Parathyroid adenoma (tissue), 2 donors: ENCODE data around the gene NHLH1.

Experiments
- H2AFZ ChIP-seq: fragments of 300-600 bp; sonication (generic); one replicate; pipeline ENCODE4 v1.7.0; 2017; ENCODE audit warnings: antibody characterized with exemption, mild to moderate bottlenecking
- H3K27ac ChIP-seq: fragments of 300-600 bp; sonication (generic); one replicate; pipeline ENCODE4 v1.7.0; 2017
- H3K27me3 ChIP-seq: fragments of 300-600 bp; sonication (generic); one replicate; pipeline ENCODE4 v1.7.0; 2017; ENCODE audit warnings: low read length; ENCODE audit not compliant: control insufficient read depth, insufficient read depth
- H3K36me3 ChIP-seq: fragments of 300-600 bp; sonication (generic); one replicate; pipeline ENCODE4 v1.7.0; 2017; ENCODE audit warnings: low read length; ENCODE audit not compliant: control insufficient read depth, insufficient read depth
- H3K4me1 ChIP-seq: fragments of 300-600 bp; sonication (generic); one replicate; pipeline ENCODE4 v1.7.0; 2017; ENCODE audit warnings: control low read depth
- H3K4me2 ChIP-seq: fragments of 300-600 bp; sonication (generic); one replicate; pipeline ENCODE4 v1.7.0; 2017; ENCODE audit warnings: low read length
- H3K4me3 ChIP-seq: fragments of 300-600 bp; sonication (generic); one replicate; pipeline ENCODE4 v1.7.0; 2017; ENCODE audit warnings: low read depth, low read length
- H3K79me2 ChIP-seq: fragments of 300-600 bp; sonication (generic); one replicate; pipeline ENCODE4 v1.7.0; 2017; ENCODE audit warnings: control low read depth
- H3K9ac ChIP-seq: fragments of 300-600 bp; sonication (generic); one replicate; pipeline ENCODE4 v1.7.0; 2017; ENCODE audit warnings: mild to moderate bottlenecking
- H3K9me3 ChIP-seq: fragments of 300-600 bp; sonication (generic); one replicate; pipeline ENCODE4 v1.7.0; 2017; ENCODE audit warnings: low read length; ENCODE audit not compliant: control insufficient read depth
- CTCF ChIP-seq: fragments of 300-600 bp; sonication (generic); IDR thresholded peaks from one replicate; pipeline ENCODE4 v1.7.0; 2017; ENCODE audit warnings: antibody characterized with exemption, mild to moderate bottlenecking
- donor health status: primary hyperparathyroidism.

The NHLH1 gene

GRCh38 chr1:160360227-160360695 is 6.6 kb upstream of the NHLH1 start:
- Histone ChIP-seq H3K9me3 (no peaks in the 10 kb centered on the region), H3K79me2 (no peaks in the 10 kb centered on the region), H3K4me2 (no peak overlapping the region), H3K4me1 (no peaks in the 10 kb centered on the region), H2AFZ (no peak overlapping the region), H3K9ac (no peak overlapping the region), H3K36me3 (no peaks in the 10 kb centered on the region), H3K4me3 (no peak overlapping the region), H3K27ac (no peak overlapping the region), H3K27me3 (no peaks in the 10 kb centered on the region)
- no peak for TF ChIP-seq CTCF

- Histone ChIP-seq H3K27me3 (no peaks in the 10 kb centered on the region), H3K4me3 (no peak overlapping the region), H3K4me1 (no peaks in the 10 kb centered on the region), H3K27ac (no peak overlapping the region), H3K4me2 (no peak overlapping the region), H3K79me2 (no peaks in the 10 kb centered on the region), H3K9ac (no peak overlapping the region), H2AFZ (no peak overlapping the region), H3K36me3 (no peaks in the 10 kb centered on the region), H3K9me3 (no peaks in the 10 kb centered on the region)
- no peak for TF ChIP-seq CTCF
Observed at GRCh38 chr1:160361199-160361598, 5.7 kb upstream of the NHLH1 start.

GRCh38 chr1:160361814-160362167 is 5.1 kb upstream of the NHLH1 start:
- H3K9ac ChIP-seq = no peak overlapping the region
- TF ChIP-seq CTCF = no peak

GRCh38 chr1:160362168-160362957 is 4.5 kb upstream of the NHLH1 start:
- Histone ChIP-seq H3K9me3 (no peaks in the 10 kb centered on the region), H3K4me2 (no peak overlapping the region), H3K4me1 (no peaks in the 10 kb centered on the region), H3K36me3 (no peaks in the 10 kb centered on the region), H3K9ac (no peak overlapping the region), H3K4me3 (no peak overlapping the region), H3K27me3 (no peaks in the 10 kb centered on the region), H3K79me2 (no peaks in the 10 kb centered on the region), H3K27ac (no peak overlapping the region), H2AFZ (no peak overlapping the region)
- no peak for TF ChIP-seq CTCF

More at GRCh38 chr1:160361814-160362167, 5.1 kb upstream of the NHLH1 start:
- H3K27me3 ChIP-seq = no peaks in the 10 kb centered on the region
- no peaks in the 10 kb centered on the region for H3K4me1 ChIP-seq
- no peak overlapping the region for H3K27ac ChIP-seq
- no peaks in the 10 kb centered on the region for H3K79me2 ChIP-seq
- H2AFZ ChIP-seq = no peak overlapping the region
- H3K36me3 ChIP-seq = no peaks in the 10 kb centered on the region
- H3K4me3 ChIP-seq = no peak overlapping the region
- no peaks in the 10 kb centered on the region for H3K9me3 ChIP-seq
- H3K4me2 ChIP-seq = no peak overlapping the region

- no peak for TF ChIP-seq CTCF
- Histone ChIP-seq H3K27ac (no peak overlapping the region), H3K4me3 (no peak overlapping the region), H3K4me2 (no peak overlapping the region), H3K27me3 (no peaks in the 10 kb centered on the region), H3K79me2 (no peaks in the 10 kb centered on the region), H3K4me1 (no peaks in the 10 kb centered on the region), H2AFZ (no peak overlapping the region), H3K9me3 (no peaks in the 10 kb centered on the region), H3K36me3 (no peaks in the 10 kb centered on the region), H3K9ac (no peak overlapping the region)
Observed at GRCh38 chr1:160363010-160363409, 3.9 kb upstream of the NHLH1 start.
